ENCODE data around the gene ARHGDIB.

- no peak for TF ChIP-seq POLR2AphosphoS5 (IDR thresholded peaks at IDR 0.05)
- no peak for TF ChIP-seq CTCF (IDR thresholded peaks at IDR 0.05)
Observed at GRCh38 chr12:14994610-14995009, 33.2 kb upstream of the ARHGDIB start.

All from transverse colon (tissue), 4 donors.